Prostate gland (tissue), 2 donors: ENCODE results near the gene UTP4.

Experiments
- POLR2A ChIP-seq: fragments of 450-650 bp; IDR thresholded peaks from one replicate; pipeline ENCODE4 v1.6.1; 2016; ENCODE audit warnings: antibody characterized with exemption, mild to moderate bottlenecking
- TF ChIP-seq, protein P1 (sequence below), 4 experiments: fragments of 200-600 bp in 2 of 4; fragments of 450-650 bp in 2 of 4; sonication (generic) in 2 of 4; IDR thresholded peaks; 1 replicate in 3 of 4; 2 replicates in 1 of 4; pipeline ENCODE4 v1.5.1; 2016 to 2019; ENCODE audit warnings: antibody characterized with exemption in 4 of 4, mild to moderate bottlenecking in 2 of 4, moderate library complexity in 2 of 4

DNA sequence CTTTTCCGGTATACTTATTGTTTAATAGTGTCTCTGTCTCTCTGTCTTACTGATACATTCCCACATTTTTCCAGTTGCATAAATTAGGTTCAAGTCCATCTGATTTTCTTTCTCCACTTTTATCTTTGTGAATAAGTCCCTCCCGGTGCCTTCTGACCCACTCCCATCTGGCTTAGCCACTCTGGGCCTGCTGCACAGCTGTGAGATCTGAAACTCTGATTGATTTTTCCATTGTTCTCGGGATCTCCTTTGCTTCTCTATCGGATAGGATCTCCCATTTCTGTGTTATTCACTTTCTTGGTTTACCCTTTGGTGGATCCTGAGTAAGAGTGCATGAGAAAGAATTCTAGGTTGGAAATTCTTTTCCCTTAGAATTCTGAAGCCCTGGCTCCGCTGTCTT is 8.6 kb downstream of the UTP4 start:
- TF ChIP-seq, protein P1, sequence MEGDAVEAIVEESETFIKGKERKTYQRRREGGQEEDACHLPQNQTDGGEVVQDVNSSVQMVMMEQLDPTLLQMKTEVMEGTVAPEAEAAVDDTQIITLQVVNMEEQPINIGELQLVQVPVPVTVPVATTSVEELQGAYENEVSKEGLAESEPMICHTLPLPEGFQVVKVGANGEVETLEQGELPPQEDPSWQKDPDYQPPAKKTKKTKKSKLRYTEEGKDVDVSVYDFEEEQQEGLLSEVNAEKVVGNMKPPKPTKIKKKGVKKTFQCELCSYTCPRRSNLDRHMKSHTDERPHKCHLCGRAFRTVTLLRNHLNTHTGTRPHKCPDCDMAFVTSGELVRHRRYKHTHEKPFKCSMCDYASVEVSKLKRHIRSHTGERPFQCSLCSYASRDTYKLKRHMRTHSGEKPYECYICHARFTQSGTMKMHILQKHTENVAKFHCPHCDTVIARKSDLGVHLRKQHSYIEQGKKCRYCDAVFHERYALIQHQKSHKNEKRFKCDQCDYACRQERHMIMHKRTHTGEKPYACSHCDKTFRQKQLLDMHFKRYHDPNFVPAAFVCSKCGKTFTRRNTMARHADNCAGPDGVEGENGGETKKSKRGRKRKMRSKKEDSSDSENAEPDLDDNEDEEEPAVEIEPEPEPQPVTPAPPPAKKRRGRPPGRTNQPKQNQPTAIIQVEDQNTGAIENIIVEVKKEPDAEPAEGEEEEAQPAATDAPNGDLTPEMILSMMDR (IDR thresholded peaks at IDR 0.05), result no peak
- no peak for TF ChIP-seq POLR2A
